Measurements from ENCODE around the gene YAP1.

The YAP1 gene

DNA sequence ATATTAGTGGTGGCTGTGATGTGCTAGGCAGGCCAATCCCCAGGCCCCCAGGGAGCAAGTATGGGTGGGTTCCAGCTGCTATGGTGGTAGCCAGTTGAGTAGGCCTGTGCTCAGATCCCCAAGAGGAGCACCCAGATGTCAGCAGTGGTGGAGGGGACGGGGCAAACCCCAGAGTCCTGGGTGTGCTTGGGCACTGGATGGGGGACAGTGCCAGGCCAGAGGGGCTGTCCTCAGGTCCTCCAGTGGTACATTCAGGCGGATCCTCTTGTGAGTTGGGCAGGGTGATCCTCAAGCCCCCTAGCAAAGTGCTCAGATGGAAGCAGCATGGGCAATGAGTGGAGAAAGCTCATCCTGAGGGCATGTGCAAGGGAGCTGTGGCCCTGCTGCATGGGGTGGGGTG lies 37.0 kb upstream of the YAP1 start:
- Histone ChIP-seq H3K27ac (replicated peaks) (no peak overlapping the region), H3K4me3 (replicated peaks; ENCODE audit: insufficient read depth, low read length) (no peak overlapping the region), H3K27me3 (ENCODE audit: insufficient read depth, poor library complexity, severe bottlenecking) (no peaks in the 10 kb centered on the region)
- DNase-seq (ENCODE audit: low read depth in 1 of 2, low spot score in 1 of 2) = no peak
- TF ChIP-seq, protein P1, sequence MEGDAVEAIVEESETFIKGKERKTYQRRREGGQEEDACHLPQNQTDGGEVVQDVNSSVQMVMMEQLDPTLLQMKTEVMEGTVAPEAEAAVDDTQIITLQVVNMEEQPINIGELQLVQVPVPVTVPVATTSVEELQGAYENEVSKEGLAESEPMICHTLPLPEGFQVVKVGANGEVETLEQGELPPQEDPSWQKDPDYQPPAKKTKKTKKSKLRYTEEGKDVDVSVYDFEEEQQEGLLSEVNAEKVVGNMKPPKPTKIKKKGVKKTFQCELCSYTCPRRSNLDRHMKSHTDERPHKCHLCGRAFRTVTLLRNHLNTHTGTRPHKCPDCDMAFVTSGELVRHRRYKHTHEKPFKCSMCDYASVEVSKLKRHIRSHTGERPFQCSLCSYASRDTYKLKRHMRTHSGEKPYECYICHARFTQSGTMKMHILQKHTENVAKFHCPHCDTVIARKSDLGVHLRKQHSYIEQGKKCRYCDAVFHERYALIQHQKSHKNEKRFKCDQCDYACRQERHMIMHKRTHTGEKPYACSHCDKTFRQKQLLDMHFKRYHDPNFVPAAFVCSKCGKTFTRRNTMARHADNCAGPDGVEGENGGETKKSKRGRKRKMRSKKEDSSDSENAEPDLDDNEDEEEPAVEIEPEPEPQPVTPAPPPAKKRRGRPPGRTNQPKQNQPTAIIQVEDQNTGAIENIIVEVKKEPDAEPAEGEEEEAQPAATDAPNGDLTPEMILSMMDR (IDR thresholded peaks at IDR 0.05; ENCODE audit: insufficient read depth, low read length) = no peak
- TF ChIP-seq, protein P2, sequence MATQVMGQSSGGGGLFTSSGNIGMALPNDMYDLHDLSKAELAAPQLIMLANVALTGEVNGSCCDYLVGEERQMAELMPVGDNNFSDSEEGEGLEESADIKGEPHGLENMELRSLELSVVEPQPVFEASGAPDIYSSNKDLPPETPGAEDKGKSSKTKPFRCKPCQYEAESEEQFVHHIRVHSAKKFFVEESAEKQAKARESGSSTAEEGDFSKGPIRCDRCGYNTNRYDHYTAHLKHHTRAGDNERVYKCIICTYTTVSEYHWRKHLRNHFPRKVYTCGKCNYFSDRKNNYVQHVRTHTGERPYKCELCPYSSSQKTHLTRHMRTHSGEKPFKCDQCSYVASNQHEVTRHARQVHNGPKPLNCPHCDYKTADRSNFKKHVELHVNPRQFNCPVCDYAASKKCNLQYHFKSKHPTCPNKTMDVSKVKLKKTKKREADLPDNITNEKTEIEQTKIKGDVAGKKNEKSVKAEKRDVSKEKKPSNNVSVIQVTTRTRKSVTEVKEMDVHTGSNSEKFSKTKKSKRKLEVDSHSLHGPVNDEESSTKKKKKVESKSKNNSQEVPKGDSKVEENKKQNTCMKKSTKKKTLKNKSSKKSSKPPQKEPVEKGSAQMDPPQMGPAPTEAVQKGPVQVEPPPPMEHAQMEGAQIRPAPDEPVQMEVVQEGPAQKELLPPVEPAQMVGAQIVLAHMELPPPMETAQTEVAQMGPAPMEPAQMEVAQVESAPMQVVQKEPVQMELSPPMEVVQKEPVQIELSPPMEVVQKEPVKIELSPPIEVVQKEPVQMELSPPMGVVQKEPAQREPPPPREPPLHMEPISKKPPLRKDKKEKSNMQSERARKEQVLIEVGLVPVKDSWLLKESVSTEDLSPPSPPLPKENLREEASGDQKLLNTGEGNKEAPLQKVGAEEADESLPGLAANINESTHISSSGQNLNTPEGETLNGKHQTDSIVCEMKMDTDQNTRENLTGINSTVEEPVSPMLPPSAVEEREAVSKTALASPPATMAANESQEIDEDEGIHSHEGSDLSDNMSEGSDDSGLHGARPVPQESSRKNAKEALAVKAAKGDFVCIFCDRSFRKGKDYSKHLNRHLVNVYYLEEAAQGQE (IDR thresholded peaks at IDR 0.05; ENCODE audit: insufficient replicate concordance, low read depth) = no peak
- no peak for TF ChIP-seq SPI1 (IDR thresholded peaks at IDR 0.05; ENCODE audit: borderline replicate concordance, low read depth)
- no peak for TF ChIP-seq POLR2AphosphoS5 (IDR thresholded peaks at IDR 0.05; ENCODE audit: low read depth)
- no peak for TF ChIP-seq GABPA (IDR thresholded peaks at IDR 0.05; ENCODE audit: low read depth)

DNA sequence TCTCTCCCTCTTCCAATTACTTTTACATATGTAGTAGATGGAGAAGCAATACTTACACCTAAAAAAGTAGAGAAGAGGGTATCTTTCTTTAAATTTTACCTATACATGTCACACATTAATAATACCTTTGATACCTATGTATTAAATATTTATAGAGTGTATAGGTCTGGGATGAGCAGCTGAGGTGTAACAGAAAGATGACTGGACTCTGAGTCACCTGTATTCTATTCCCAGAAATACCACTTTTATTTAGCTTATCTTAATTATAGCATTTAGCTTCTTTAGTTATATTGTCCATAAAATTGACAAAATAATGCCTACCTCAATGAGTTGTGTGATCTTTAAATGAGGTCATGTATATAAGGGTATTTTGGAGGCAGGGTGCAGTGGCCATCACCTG lies 30.6 kb upstream of the YAP1 start:
- no peaks in the 10 kb centered on the region for H3K27me3 ChIP-seq (ENCODE audit: insufficient read depth, poor library complexity, severe bottlenecking)
- TF ChIP-seq, protein P1 (IDR thresholded peaks at IDR 0.05; ENCODE audit: insufficient read depth, low read length) = no peak
- no peak for TF ChIP-seq GABPA (IDR thresholded peaks at IDR 0.05; ENCODE audit: low read depth)
- no peak overlapping the region for H3K4me3 ChIP-seq (replicated peaks; ENCODE audit: insufficient read depth, low read length)
- DNase-seq (ENCODE audit: low read depth in 1 of 2, low spot score in 1 of 2) = no peak
- no peak overlapping the region for H3K27ac ChIP-seq (replicated peaks)

DNA sequence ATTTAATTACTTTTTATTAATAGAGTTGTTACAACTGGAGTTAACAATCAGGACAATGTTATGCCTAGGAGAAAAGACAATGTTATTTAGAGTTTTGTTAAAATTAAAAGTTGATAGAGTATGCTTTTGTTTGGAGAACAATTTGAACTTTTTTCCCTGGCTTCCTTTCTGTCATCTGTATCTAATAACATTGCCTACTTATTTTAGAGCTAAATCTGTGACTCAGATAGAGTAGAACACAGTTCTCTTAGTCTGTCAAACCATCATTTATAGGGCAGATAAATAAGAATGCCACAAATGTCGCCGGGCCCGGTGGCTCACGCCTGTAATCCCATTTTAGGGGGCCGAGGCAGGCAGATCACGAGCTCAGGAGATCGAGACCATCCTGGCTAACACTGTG lies 28.9 kb upstream of the YAP1 start:
- DNase-seq (ENCODE audit: low read depth in 1 of 2, low spot score in 1 of 2) = no peak
- H3K27me3 ChIP-seq (ENCODE audit: insufficient read depth, poor library complexity, severe bottlenecking) = no peaks in the 10 kb centered on the region
- no peak overlapping the region for H3K27ac ChIP-seq (replicated peaks)
- H3K4me3 ChIP-seq (replicated peaks; ENCODE audit: insufficient read depth, low read length) = no peak overlapping the region
- TF ChIP-seq, protein P1 (IDR thresholded peaks at IDR 0.05; ENCODE audit: insufficient read depth, low read length) = no peak
- no peak for TF ChIP-seq GABPA (IDR thresholded peaks at IDR 0.05; ENCODE audit: low read depth)
- no peak for TF ChIP-seq SPI1 (IDR thresholded peaks at IDR 0.05; ENCODE audit: borderline replicate concordance, low read depth)
- TF ChIP-seq, protein P2 (IDR thresholded peaks at IDR 0.05; ENCODE audit: insufficient replicate concordance, low read depth) = no peak
- TF ChIP-seq POLR2AphosphoS5 (IDR thresholded peaks at IDR 0.05; ENCODE audit: low read depth) = no peak

DNA sequence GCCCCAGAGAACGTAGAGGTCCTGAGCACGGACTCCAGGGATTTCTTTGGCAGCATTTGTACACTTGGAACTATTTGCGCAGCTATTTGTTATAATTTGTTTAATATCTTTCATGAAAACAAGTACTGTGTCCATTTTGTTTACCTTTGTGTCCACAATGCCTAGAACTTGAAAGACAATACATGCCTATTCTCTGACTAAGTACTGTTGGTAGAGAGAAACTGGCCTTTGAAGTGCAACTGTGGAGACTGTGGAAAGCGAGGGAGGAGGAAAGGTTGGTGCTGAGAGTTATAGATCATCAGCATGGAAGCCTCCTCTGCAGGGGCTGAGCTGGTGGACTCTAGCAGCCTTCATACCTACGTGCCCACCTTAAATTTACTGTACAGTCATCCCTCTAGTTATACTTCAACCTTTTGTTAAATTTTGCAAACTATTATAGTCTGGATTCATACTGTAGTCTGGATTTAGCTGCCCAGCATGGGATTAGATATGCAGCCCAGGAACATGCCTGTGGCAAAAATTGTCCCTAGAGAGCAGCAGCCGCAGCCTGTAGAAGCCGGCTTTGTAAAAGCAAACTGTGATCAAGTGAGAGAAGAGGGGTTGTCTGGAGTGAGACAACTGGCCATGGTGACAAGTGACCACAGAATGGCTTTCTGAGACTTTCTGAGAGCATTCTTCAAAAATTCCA lies 24.2 kb upstream of the YAP1 start:
- TF ChIP-seq SPI1 (IDR thresholded peaks at IDR 0.05; ENCODE audit: borderline replicate concordance, low read depth) = no peak
- no peak for TF ChIP-seq GABPA (IDR thresholded peaks at IDR 0.05; ENCODE audit: low read depth)
- no peak for TF ChIP-seq POLR2AphosphoS5 (IDR thresholded peaks at IDR 0.05; ENCODE audit: low read depth)
- TF ChIP-seq, protein P2 (IDR thresholded peaks at IDR 0.05; ENCODE audit: insufficient replicate concordance, low read depth) = no peak
- TF ChIP-seq, protein P1 (IDR thresholded peaks at IDR 0.05; ENCODE audit: insufficient read depth, low read length) = no peak
- H3K27me3 ChIP-seq (ENCODE audit: insufficient read depth, poor library complexity, severe bottlenecking) = no peaks in the 10 kb centered on the region
- no peak for DNase-seq (ENCODE audit: low read depth in 1 of 2, low spot score in 1 of 2)
- H3K27ac ChIP-seq (replicated peaks) = no peak overlapping the region
- no peak overlapping the region for H3K4me3 ChIP-seq (replicated peaks; ENCODE audit: insufficient read depth, low read length)

Measured in HL-60 (cell line).